Body of pancreas (tissue), 4 donors: Measurements from ENCODE around the gene DNASE1L2.

Experiments
- POLR2A ChIP-seq, 3 donors: fragments of 450-650 bp; IDR thresholded peaks; one replicate each; pipeline ENCODE4 v1.6.1; 2016; ENCODE audit warnings: antibody characterized with exemption in 3 of 3, mild to moderate bottlenecking in 2 of 3
- TF ChIP-seq, protein P1 (sequence below), 7 experiments: fragments of 450-650 bp in 4 of 7; fragments of 200-600 bp in 3 of 7; sonication (generic) in 3 of 7; IDR thresholded peaks; one replicate each; pipeline ENCODE4 v1.5.1; 2016 to 2019; ENCODE audit warnings: antibody characterized with exemption in 7 of 7

DNA sequence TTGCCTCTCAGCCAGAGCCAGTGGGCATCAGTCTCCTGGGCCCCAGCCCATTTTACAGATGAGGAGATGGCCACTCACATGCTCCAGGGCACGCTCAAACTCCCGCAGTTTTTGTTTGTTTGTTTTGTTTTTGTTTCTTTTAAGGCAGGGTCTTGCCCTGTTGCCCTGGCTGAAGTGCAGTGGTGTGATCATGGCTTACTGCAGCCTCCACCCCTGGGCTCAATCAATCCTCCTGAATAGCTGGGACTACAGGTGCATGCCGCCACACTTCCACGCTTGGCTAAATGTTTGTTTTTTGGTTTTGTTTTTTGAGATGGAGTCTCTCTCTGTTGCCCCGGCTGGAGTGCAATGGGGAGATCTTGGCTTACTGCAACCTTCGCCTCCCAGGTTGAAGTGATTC is 9.3 kb upstream of the DNASE1L2 start:
- TF ChIP-seq, protein P1, sequence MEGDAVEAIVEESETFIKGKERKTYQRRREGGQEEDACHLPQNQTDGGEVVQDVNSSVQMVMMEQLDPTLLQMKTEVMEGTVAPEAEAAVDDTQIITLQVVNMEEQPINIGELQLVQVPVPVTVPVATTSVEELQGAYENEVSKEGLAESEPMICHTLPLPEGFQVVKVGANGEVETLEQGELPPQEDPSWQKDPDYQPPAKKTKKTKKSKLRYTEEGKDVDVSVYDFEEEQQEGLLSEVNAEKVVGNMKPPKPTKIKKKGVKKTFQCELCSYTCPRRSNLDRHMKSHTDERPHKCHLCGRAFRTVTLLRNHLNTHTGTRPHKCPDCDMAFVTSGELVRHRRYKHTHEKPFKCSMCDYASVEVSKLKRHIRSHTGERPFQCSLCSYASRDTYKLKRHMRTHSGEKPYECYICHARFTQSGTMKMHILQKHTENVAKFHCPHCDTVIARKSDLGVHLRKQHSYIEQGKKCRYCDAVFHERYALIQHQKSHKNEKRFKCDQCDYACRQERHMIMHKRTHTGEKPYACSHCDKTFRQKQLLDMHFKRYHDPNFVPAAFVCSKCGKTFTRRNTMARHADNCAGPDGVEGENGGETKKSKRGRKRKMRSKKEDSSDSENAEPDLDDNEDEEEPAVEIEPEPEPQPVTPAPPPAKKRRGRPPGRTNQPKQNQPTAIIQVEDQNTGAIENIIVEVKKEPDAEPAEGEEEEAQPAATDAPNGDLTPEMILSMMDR (IDR thresholded peaks at IDR 0.05) = no peak
- TF ChIP-seq POLR2A (IDR thresholded peaks at IDR 0.05) = no peak
